DOHH2 (cell line): Measurements from ENCODE around the gene RASGRP4.
"Not testable (repeated sequence)": the region's sequence is repeated elsewhere in the genome, so short reads cannot be mapped to it uniquely, and the experiment has no call there.

Experiments
- H3F3A ChIP-seq: fragments of 200-600 bp; sonication (generic), shearing (Covaris generic); 2 replicates; pipeline ENCODE4 v1.6.0; 2016; ENCODE audit warnings: antibody characterized with exemption, mild to moderate bottlenecking; ENCODE audit not compliant: control insufficient read depth, insufficient read depth
- H3K27ac ChIP-seq: fragments of 200-600 bp; sonication (generic); 2 replicates; pipeline ENCODE4 v1.5.1; 2014; ENCODE audit warnings: low read depth, mild to moderate bottlenecking, low read length, moderate library complexity
- H3K27me3 ChIP-seq: fragments of 200-600 bp; sonication (generic); 2 replicates; pipeline ENCODE4 v1.6.1; 2014; ENCODE audit warnings: mild to moderate bottlenecking, low read length, mixed read lengths; ENCODE audit not compliant: control insufficient read depth
- H3K36me3 ChIP-seq: fragments of 200-600 bp; sonication (generic); 2 replicates; pipeline ENCODE4 v1.6.1; 2014; ENCODE audit warnings: mild to moderate bottlenecking, low read length, moderate library complexity, mixed read lengths; ENCODE audit not compliant: control insufficient read depth
- H3K4me1 ChIP-seq: fragments of 200-600 bp; sonication (generic); 2 replicates; pipeline ENCODE4 v1.6.1; 2014; ENCODE audit warnings: mild to moderate bottlenecking, low read length, mixed read lengths; ENCODE audit not compliant: control insufficient read depth
- H3K4me2 ChIP-seq: fragments of 200-600 bp; sonication (generic); 2 replicates; pipeline ENCODE4 v1.6.0; 2014; ENCODE audit warnings: mild to moderate bottlenecking, low read length, moderate library complexity
- H3K4me3 ChIP-seq: fragments of 200-600 bp; sonication (generic); 2 replicates; pipeline ENCODE4 v1.5.1; 2014; ENCODE audit warnings: mild to moderate bottlenecking, low read length, mixed read lengths
- H3K79me2 ChIP-seq: fragments of 200-600 bp; sonication (generic); 2 replicates; pipeline ENCODE4 v1.6.1; 2014; ENCODE audit warnings: mild to moderate bottlenecking, low read length, mixed read lengths; ENCODE audit not compliant: control insufficient read depth
- H3K9me2 ChIP-seq: fragments of 200-600 bp; sonication (generic); replicated peaks from 2 replicates; pipeline ENCODE4 v1.6.1; 2014; ENCODE audit warnings: mild to moderate bottlenecking, low read length, mixed read lengths; ENCODE audit not compliant: control insufficient read depth
- H3K9me3 ChIP-seq: fragments of 200-600 bp; sonication (generic); 2 replicates; pipeline ENCODE4 v1.6.1; 2014; ENCODE audit warnings: antibody characterized with exemption, low read length, mixed read lengths; ENCODE audit not compliant: control insufficient read depth, insufficient read depth
- H4K20me1 ChIP-seq: fragments of 200-600 bp; sonication (generic); 2 replicates; pipeline ENCODE4 v1.6.0; 2014; ENCODE audit warnings: low read depth, mild to moderate bottlenecking, antibody characterized with exemption, low read length, moderate library complexity; ENCODE audit not compliant: control insufficient read depth, insufficient read depth
- EZH2phosphoT487 ChIP-seq: fragments of 200-600 bp; sonication (generic); IDR thresholded peaks from 2 replicates; pipeline ENCODE4 v1.6.1; 2017; ENCODE audit warnings: borderline replicate concordance, mild to moderate bottlenecking, antibody characterized with exemption, low read length, moderate library complexity, mixed read lengths
- TF ChIP-seq, protein P1 (sequence below): fragments of 200-600 bp; sonication (generic); IDR thresholded peaks from one replicate; pipeline ENCODE4 v1.5.1; 2014; ENCODE audit warnings: antibody characterized with exemption, mild to moderate bottlenecking, low read depth, low read length; ENCODE audit not compliant: poor library complexity, severe bottlenecking

The RASGRP4 gene

DNA sequence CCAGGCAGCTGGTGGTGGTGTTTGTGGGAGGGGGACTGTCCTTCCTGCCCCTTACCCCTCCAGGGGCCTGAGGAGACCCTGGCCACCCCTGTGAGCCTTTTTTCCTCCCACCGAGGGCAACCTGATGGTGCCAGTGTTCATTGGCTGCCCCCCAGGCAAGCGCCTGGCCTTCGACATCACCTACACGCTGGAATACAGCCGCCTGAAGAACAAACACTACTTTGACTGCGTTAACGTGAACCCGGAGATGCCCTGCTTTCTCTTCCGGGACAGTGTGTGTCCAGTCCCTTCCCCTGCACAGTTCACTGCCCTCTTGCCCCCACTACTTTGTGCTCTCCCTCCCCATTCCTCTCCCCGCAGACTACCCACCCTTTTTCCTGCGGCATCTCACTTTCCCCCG, 59.0 kb downstream of the RASGRP4 start:
- TF ChIP-seq EZH2phosphoT487: no peak
- TF ChIP-seq, protein P1, sequence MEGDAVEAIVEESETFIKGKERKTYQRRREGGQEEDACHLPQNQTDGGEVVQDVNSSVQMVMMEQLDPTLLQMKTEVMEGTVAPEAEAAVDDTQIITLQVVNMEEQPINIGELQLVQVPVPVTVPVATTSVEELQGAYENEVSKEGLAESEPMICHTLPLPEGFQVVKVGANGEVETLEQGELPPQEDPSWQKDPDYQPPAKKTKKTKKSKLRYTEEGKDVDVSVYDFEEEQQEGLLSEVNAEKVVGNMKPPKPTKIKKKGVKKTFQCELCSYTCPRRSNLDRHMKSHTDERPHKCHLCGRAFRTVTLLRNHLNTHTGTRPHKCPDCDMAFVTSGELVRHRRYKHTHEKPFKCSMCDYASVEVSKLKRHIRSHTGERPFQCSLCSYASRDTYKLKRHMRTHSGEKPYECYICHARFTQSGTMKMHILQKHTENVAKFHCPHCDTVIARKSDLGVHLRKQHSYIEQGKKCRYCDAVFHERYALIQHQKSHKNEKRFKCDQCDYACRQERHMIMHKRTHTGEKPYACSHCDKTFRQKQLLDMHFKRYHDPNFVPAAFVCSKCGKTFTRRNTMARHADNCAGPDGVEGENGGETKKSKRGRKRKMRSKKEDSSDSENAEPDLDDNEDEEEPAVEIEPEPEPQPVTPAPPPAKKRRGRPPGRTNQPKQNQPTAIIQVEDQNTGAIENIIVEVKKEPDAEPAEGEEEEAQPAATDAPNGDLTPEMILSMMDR: no peak
- no peaks in the 10 kb centered on the region for H4K20me1 ChIP-seq
- no peak overlapping the region for H3K4me2 ChIP-seq
- no peaks in the 10 kb centered on the region for H3K79me2 ChIP-seq
- H3K9me2 ChIP-seq: no peaks in the 10 kb centered on the region
- H3F3A ChIP-seq: no peaks in the 10 kb centered on the region
- no peak overlapping the region for H3K4me3 ChIP-seq
- no peak overlapping the region for H3K27ac ChIP-seq
- peaks cover 9% of the 10 kb centered on the region for H3K4me1 ChIP-seq
- no peaks in the 10 kb centered on the region for H3K36me3 ChIP-seq
- H3K27me3 ChIP-seq: no peaks in the 10 kb centered on the region; the same call in none of the 2 replicates
- H3K9me3 ChIP-seq: no peaks in the 10 kb centered on the region

DNA sequence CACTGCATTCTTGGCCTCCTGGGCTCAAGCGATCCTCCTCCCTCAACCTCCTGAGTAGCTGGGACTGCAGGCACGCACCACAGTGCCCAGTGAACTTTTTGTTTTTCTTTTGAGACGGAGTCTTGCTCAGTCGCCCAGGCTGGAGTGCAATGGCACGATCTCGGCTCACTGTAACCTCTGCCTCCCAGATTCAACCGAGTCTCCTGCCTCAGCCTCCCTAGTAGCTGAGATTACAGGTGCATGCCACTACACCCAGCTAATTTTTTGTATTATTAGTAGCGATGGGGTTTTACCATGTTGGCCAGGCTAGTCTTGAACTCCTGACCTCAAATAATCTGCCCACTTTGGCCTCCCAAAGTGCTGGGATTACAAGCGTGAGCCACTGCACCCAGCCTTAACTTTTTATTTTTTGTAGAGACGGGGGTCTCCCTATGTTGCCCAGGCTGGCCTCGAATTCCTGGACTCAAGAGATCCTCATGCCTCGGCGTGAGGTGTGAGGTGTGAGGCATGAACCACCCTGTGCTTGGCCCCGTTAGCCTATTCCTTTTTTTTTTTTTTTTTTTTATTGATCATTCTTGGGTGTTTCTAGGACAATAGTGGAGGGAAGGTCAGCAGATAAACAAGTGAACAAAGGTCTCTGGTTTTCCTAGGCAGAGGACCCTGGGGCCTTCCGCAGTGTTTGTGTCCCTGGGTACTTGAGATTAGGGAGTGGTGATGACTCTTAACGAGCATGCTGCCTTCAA, 62.9 kb downstream of the RASGRP4 start:
- Histone ChIP-seq H3K4me1 (peaks cover 16% of the 10 kb centered on the region), H3K4me2 (peak overlapping the region; percentile 88), H3K27me3 (peaks cover 35% of the 10 kb centered on the region), H3K4me3 (peak overlapping the region; percentile 78)
- H3K27ac ChIP-seq, H3K9me2 ChIP-seq, H3K79me2 ChIP-seq, H3K9me3 ChIP-seq, H4K20me1 ChIP-seq, H3K36me3 ChIP-seq, H3F3A ChIP-seq: not testable (repeated sequence)

DNA sequence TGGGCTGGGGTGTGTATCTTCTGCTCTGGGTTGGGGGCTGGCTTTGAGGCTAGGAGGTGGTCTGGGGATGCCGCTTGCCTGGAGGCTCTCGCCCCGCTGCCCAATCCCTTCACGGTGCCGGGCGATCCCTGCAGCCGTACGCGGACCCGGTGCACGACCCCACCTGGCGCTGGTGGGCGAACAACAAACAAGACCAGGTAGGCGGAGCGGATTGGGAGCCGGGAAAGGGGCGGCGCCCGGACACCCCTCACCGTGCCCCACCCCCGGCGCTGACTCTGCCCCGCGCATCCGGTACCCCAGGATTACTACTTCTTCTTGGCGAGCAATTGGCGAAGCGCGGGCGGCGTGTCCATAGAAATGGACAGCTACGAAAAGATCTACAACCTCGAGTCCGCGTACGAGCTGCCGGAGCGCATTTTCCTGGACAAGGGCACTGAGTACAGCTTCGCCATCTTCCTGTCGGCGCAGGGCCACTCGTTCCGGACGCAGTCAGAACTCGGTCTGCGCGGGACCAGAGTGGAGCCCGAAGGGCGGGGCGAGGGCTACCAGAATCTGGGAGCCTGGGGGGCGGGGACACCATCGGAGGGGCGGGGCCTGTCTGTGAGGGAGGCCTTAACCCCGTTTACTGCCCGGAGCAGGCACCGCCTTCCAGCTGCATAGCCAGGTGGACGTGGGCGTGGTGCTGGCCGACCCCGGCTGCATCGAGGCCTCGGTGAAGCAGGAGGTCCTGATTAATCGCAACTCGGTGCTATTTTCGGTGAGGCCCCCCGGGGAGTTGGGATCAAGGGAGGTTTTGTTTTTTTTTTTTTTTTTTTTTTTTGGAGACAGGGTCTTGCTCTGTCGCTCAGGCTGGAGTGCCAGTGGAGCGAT, 63.7 kb downstream of the RASGRP4 start:
- peak overlapping the region; percentile 78 for H3K4me3 ChIP-seq
- no peaks in the 10 kb centered on the region for H4K20me1 ChIP-seq
- H3K27ac ChIP-seq: no peak overlapping the region
- no peaks in the 10 kb centered on the region for H3K9me2 ChIP-seq
- no peaks in the 10 kb centered on the region for H3K36me3 ChIP-seq
- peak overlapping the region; percentile 88 for H3K4me2 ChIP-seq
- TF ChIP-seq, protein P1: no peak
- no peak for TF ChIP-seq EZH2phosphoT487
- peaks cover 16% of the 10 kb centered on the region for H3K4me1 ChIP-seq
- no peaks in the 10 kb centered on the region for H3K79me2 ChIP-seq
- H3K27me3 ChIP-seq: peaks cover 39% of the 10 kb centered on the region
- no peaks in the 10 kb centered on the region for H3K9me3 ChIP-seq
- H3F3A ChIP-seq: no peaks in the 10 kb centered on the region

DNA sequence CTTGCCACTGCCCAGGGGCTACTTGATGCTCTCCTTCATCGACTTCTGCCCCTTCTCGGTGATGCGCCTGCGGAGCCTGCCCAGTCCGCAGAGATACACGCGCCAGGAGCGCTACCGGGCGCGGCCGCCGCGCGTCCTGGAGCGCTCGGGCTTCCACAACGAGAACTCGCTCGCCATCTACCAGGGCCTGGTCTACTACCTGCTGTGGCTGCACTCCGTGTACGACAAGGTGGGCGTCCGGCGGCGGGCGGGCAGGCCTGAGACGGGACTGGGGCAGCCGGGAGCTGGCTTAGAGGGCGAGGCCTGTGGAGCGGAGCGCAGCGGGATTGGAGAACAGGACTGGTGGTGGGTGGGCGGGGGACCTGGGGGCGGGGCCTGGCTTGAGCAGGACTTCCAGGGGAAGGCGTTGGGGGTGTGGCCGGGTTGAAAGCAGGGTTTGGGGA, 64.4 kb downstream of the RASGRP4 start:
- Histone ChIP-seq H3K9me2 (no peaks in the 10 kb centered on the region), H3K4me2 (peak overlapping the region; percentile 88), H3K4me1 (peaks cover 16% of the 10 kb centered on the region), H3F3A (no peaks in the 10 kb centered on the region), H3K36me3 (no peaks in the 10 kb centered on the region), H4K20me1 (no peaks in the 10 kb centered on the region), H3K9me3 (no peaks in the 10 kb centered on the region), H3K27me3 (peaks cover 42% of the 10 kb centered on the region), H3K27ac (no peak overlapping the region), H3K79me2 (no peaks in the 10 kb centered on the region), H3K4me3 (peak overlapping the region; percentile 78)
- TF ChIP-seq EZH2phosphoT487: no peak
- TF ChIP-seq, protein P1: no peak
